ENCODE measurements around the gene F2RL3.

GRCh38 chr19:16872728-16873127 lies 16.1 kb upstream of the F2RL3 start:
- no peak for TF ChIP-seq CTCF (IDR thresholded peaks at IDR 0.05 in 4 of 5, conservative IDR thresholded peaks at IDR 0.05 in 1 of 5)
- TF ChIP-seq POLR2A (IDR thresholded peaks at IDR 0.05): no peak
